ENCODE measurements around the gene NELL1.

- TF ChIP-seq RARB (CRISPR knock-in tag; IDR thresholded peaks at IDR 0.05) (no peak), CSDC2 (CRISPR knock-in tag; IDR thresholded peaks at IDR 0.05) (no peak)
These were observed 891.1 kb downstream of the NELL1 start for GRCh38 chr11:21560466-21560975.

Measured in SK-N-SH treated with all-trans-retinoic acid at 6 μM for 48 hours (cell line).